NT2/D1 (cell line): ENCODE data around the gene TNFAIP8L3.

Experiments used
- SUZ12 ChIP-seq: IDR thresholded peaks from 2 replicates; pipeline ENCODE4 v1.6.1; 2011; ENCODE audit not compliant: insufficient read length, insufficient read depth; ENCODE audit errors: extremely low read depth
- YY1 ChIP-seq: IDR thresholded peaks from 2 replicates; pipeline ENCODE4 v1.6.1; 2011; ENCODE audit not compliant: insufficient read length, insufficient read depth
- ZNF274 ChIP-seq: IDR thresholded peaks from 2 replicates; pipeline ENCODE4 v1.6.1; 2011; ENCODE audit warnings: mild to moderate bottlenecking, low read depth, low read length

GRCh38 chr15:51046799-51047449 is 47.8 kb downstream of the TNFAIP8L3 start:
- TF ChIP-seq YY1 (no peak), ZNF274 (no peak), SUZ12 (no peak)
